HG03354 (cell line): ENCODE results near the gene IL9.
"Not testable (repeated sequence)": the region's sequence is repeated elsewhere in the genome, so short reads cannot be mapped to it uniquely, and the experiment has no call there.

Experiments
- ATAC-seq: cut with Tn5 transposase; IDR thresholded peaks from one replicate; pipeline ENCODE4 v1.9.1; 2021; ENCODE audit warnings: mild to moderate bottlenecking; ENCODE audit not compliant: unreplicated experiment, poor library complexity, severe bottlenecking

The IL9 gene

DNA sequence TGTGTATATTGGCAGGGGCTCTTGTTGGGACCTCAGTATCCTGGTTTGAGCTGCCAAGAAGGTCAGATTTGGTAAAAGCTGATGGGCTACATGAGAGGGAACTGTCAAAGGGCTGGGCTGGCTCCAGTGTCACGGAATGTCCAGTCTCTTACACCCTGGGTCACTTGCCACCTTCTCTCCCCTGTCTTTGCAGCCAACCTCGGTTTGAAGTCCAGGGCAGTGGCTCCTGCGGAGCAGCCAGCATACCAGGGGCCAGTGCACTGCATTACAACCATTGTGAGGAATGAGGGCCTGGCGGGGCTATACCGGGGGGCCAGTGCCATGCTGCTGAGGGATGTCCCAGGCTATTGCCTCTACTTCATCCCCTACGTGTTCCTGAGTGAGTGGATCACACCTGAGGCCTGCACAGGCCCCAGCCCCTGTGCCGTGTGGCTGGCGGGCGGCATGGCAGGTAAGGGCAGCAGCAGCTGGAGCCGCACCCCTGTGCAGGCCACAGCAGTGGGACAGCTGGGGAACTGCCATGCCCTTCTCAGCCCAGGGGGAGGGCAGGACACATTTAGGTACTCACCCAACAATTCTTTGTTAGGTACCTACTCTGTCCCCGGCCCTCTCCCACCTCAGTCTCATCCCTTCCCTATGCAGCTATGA lies 24.2 kb downstream of the IL9 start:
- no peak for ATAC-seq

DNA sequence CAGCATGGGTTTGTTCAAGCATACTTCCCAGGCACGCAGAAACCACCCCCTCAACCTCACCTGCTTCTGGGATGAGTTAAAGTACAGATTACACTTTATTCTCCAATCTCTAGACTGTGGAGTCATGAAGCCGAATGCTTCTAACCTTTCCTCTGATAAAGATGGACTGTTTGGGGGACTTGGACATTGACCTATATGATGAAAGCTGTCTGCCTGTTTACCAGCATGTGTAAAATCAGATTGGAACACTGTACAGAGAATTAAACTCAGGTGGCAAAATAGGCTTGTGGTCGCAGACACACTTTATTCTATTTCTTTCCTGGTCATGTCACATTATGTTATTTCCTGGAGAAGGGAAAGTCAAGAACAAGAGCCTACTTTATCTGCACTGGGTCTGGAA lies 25.7 kb downstream of the IL9 start:
- no peak for ATAC-seq

DNA sequence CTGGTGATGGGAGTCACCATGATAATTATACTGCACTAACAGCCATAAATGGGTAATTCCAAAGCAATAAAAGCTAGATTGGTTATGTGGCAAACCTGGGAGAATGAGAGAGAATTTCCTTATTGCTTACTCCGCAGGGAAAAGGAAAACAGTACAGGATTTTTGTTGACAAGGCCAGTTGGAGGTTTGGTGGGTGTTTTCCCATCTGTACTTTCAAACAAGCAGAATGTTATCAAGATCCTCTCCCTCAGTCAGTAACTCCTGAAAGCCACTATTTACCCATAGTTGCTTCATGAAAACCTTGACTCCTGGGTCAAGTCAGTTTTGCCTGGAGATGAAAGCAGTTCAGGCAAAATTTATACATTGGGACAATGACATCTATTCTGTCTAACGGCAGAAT lies 26.4 kb downstream of the IL9 start:
- no peak for ATAC-seq

DNA sequence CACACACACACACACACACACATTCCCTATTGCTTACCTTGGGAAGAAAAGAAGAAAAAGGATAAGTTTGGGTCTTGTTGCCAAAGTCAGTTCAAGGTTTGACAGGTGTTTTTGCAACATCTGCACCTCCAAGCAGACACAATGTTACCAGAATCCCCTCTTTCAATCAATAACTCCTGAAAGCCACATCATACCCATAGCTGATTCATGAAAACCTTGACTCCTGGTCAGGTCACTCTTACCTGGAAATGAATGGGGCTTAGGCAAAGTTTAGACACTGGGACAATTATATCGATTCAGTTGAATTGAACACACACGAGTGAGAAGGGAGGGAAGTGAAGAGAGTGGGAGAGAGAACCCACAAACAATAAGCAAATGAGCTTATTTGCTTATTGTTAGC lies 27.0 kb downstream of the IL9 start:
- no peak for ATAC-seq

GRCh38 chr5:135867599-135867998 lies 28.0 kb downstream of the IL9 start:
- ATAC-seq: no peak

DNA sequence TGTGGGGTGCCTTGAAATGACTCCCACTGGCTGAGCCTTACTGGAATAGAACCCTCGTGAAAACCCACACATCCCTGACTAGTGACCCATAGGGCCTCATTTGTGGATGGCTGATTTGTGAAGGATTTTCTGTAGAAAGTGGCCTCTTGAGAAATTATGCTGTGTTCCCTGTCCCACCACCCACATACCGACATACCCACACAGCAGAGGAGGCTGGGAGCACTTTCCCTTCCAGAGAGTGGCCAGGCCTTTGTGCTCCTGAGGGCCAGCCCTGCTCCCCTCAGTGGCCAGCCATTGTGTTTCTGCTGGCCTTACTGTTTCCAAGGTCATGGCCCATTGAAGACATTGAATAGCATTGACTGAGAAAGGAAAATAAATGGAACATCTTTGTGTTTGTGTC lies 29.6 kb downstream of the IL9 start:
- ATAC-seq: no peak

- no peak for ATAC-seq
These were observed 30.9 kb downstream of the IL9 start for GRCh38 chr5:135864503-135865435.

- ATAC-seq: no peak
These were observed 32.9 kb downstream of the IL9 start for GRCh38 chr5:135862744-135863143.

GRCh38 chr5:135862086-135862485 lies 33.6 kb downstream of the IL9 start:
- no peak for ATAC-seq

GRCh38 chr5:135861641-135862040 lies 34.0 kb downstream of the IL9 start:
- no peak for ATAC-seq

DNA sequence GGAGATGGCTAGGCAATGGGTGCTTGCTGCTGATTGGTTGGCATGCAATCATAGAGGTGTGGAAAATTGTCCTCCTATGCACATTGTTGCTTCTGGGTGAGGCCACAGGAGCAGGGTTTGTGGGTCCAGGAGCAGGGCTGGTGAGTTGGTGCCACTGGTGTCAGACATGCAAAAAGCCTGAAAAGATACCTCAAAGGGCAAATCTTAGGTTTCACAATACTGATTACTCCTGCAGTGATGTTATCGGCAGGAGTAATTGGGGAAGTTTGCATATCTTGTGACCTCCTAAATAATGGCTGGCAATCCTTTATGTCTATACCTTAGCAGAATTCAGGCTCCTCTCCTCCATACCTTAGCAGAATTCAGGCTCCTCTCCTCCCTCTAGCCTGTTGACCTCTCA lies 36.0 kb downstream of the IL9 start:
- no peak for ATAC-seq

DNA sequence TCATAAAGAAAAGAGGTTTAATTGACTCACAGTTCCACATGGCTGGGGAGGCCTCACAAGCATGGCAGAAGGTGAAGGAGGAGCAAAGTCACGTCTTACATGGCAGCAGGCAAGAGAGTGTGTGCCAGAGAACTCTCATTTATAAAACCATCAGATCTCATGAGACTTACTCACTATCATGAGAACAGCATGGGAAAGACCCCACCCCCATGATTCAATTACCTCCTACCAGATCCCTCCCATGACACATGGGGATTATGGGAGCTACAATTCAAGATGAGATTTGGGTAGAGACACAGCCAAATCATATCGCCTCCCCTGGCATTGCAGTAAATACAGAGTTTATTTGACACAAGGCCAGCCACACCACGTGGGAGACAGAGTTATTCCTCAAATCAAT lies 36.5 kb downstream of the IL9 start:
- ATAC-seq: not testable (repeated sequence)

- ATAC-seq: no peak
These were observed 37.9 kb downstream of the IL9 start for GRCh38 chr5:135857630-135858311.

DNA sequence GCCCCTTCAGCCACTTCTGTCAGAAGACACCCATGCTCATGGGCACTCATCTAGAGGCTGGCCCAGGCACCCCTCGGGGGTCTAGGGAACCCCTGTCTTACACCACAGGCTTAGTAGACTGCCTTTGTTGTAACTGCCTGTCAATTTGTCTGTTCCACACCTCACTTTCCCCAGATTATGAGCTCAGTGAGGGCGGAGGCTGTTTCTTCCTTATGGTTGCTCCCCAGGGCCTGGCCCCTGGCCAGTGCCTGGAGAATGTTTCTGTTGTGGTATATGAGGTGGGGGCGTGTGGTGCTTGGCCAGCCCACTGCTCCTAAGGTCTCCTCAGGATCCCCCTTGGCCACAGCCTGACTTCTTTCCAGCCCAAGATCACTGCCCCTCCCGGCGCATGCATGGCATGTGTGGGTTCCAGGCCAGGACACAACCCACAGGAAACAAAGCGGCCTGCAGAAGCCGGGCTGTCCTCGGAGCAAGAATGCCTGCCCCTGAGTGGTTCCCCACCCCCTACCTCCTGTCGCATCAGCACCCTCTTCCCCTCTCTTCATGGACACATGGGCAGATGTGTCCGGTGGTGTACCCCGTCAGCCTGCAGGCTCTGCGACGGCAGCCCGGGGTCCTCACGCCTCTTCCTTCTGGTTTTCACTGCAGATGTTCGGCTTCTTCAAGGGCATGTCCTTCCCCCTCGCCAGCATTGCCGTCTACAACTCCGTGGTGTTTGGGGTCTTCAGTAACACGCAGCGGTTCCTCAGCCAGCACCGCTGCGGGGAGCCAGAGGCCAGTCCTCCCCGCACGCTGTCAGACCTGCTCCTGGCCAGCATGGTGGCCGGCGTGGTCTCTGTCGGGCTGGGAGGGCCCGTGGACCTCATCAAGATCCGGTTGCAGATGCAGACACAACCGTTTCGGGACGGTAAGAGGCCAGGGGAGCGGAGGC lies 43.5 kb downstream of the IL9 start:
- ATAC-seq: no peak

GRCh38 chr5:135851186-135851914 lies 44.3 kb downstream of the IL9 start:
- no peak for ATAC-seq

- no peak for ATAC-seq
These were observed 45.0 kb downstream of the IL9 start for GRCh38 chr5:135850671-135851070.

GRCh38 chr5:135850231-135850630 lies 45.4 kb downstream of the IL9 start:
- no peak for ATAC-seq

GRCh38 chr5:135847976-135848375 lies 47.7 kb downstream of the IL9 start:
- no peak for ATAC-seq

- ATAC-seq: no peak
These were observed 49.3 kb downstream of the IL9 start for GRCh38 chr5:135846311-135846710.
